Gastroesophageal sphincter (tissue), 3 donors: ENCODE results near the gene AKR1A1.

Experiments
- EP300 ChIP-seq: sonication (generic); formaldehyde crosslinking; IDR thresholded peaks from one replicate; pipeline ENCODE4 v1.6.1; 2017; ENCODE audit warnings: antibody characterized with exemption, mild to moderate bottlenecking
- POLR2A ChIP-seq, 2 donors: fragments of 450-650 bp; IDR thresholded peaks; one replicate each; pipeline ENCODE4 v1.6.1; 2017; ENCODE audit warnings: antibody characterized with exemption in 2 of 2, mild to moderate bottlenecking in 2 of 2, moderate library complexity in 1 of 2
- POLR2AphosphoS5 ChIP-seq: sonication (generic); formaldehyde crosslinking; IDR thresholded peaks from one replicate; pipeline ENCODE4 v1.6.1; 2017; ENCODE audit warnings: antibody characterized with exemption
- TF ChIP-seq, protein P1 (sequence below), 4 experiments: fragments of 200-600 bp in 2 of 4; fragments of 450-650 bp in 2 of 4; sonication (generic) in 1 of 4; IDR thresholded peaks; one replicate each; pipeline ENCODE4 v1.5.1; 2017 to 2019; ENCODE audit warnings: antibody characterized with exemption in 4 of 4, mild to moderate bottlenecking in 2 of 4, moderate library complexity in 2 of 4

- no peak for TF ChIP-seq POLR2A (IDR thresholded peaks at IDR 0.05)
- TF ChIP-seq, protein P1, sequence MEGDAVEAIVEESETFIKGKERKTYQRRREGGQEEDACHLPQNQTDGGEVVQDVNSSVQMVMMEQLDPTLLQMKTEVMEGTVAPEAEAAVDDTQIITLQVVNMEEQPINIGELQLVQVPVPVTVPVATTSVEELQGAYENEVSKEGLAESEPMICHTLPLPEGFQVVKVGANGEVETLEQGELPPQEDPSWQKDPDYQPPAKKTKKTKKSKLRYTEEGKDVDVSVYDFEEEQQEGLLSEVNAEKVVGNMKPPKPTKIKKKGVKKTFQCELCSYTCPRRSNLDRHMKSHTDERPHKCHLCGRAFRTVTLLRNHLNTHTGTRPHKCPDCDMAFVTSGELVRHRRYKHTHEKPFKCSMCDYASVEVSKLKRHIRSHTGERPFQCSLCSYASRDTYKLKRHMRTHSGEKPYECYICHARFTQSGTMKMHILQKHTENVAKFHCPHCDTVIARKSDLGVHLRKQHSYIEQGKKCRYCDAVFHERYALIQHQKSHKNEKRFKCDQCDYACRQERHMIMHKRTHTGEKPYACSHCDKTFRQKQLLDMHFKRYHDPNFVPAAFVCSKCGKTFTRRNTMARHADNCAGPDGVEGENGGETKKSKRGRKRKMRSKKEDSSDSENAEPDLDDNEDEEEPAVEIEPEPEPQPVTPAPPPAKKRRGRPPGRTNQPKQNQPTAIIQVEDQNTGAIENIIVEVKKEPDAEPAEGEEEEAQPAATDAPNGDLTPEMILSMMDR (IDR thresholded peaks at IDR 0.05), result no peak
- no peak for TF ChIP-seq EP300
- no peak for TF ChIP-seq POLR2AphosphoS5
Observed at GRCh38 chr1:45542591-45542990, 8.0 kb upstream of the AKR1A1 start.
